MCF 10A (cell line): ENCODE data around the gene COL6A3. TPM values are rescaled to one million over a fixed set of nuclear protein-coding genes. Genes with fewer than 3 reads are reported as not detected.

Experiments used
- BruUV-seq: library from RNA; stranded (reverse); fragments of 400-500 nt; replicated peaks from 2 replicates; lab custom pipeline; 2021; lab: Mats Ljungman, UMichigan
- CTCF ChIA-PET: fragments of 300-600 bp; sonication (Branson Sonifier 250); formaldehyde crosslinking; extraction: SDS; loops from one replicate; lab custom pipeline; 2021; ENCODE audit warnings: antibody characterized with exemption, inconsistent platforms; lab: Yijun Ruan, JAX
- POLR2A ChIA-PET: fragments of 300-600, 350-650 bp; sonication (Branson Sonifier 250); formaldehyde crosslinking; extraction: SDS; loops from one replicate; lab custom pipeline; 2020; ENCODE audit warnings: antibody characterized with exemption, inconsistent platforms; lab: Yijun Ruan, JAX
- DNase-seq: peaks from one replicate; pipeline ENCODE4 v3.0.0-alpha.2; 2018; ENCODE audit not compliant: unreplicated experiment
- H3K27ac Mint-ChIP-seq: one replicate; pipeline ENCODE4 v1.8.0; 2022; ENCODE audit warnings: mild to moderate bottlenecking, low read depth, mixed read lengths; ENCODE audit not compliant: unreplicated experiment
- H3K27me3 Mint-ChIP-seq: one replicate; pipeline ENCODE4 v1.8.0; 2022; ENCODE audit warnings: mixed read lengths; ENCODE audit not compliant: insufficient read depth, unreplicated experiment
- H3K36me3 Mint-ChIP-seq: one replicate; pipeline ENCODE4 v1.8.0; 2022; ENCODE audit warnings: mild to moderate bottlenecking, moderate library complexity, mixed read lengths; ENCODE audit not compliant: insufficient read depth, unreplicated experiment
- H3K4me1 Mint-ChIP-seq: one replicate; pipeline ENCODE4 v1.8.0; 2022; ENCODE audit warnings: mixed read lengths; ENCODE audit not compliant: insufficient read depth, unreplicated experiment
- H3K4me3 Mint-ChIP-seq: one replicate; pipeline ENCODE4 v1.8.0; 2022; ENCODE audit warnings: mild to moderate bottlenecking, moderate library complexity, mixed read lengths; ENCODE audit not compliant: unreplicated experiment
- H3K9me3 Mint-ChIP-seq: one replicate; pipeline ENCODE4 v1.8.0; 2022; ENCODE audit warnings: mixed read lengths; ENCODE audit not compliant: unreplicated experiment
- CTCF ChIP-seq: fragments of 200-600 bp; IDR thresholded peaks from one replicate; pipeline ENCODE4 v1.8.0; 2022; ENCODE audit warnings: antibody characterized with exemption, mild to moderate bottlenecking; ENCODE audit not compliant: unreplicated experiment
- intact Hi-C: fragments of 100-400 bp; cut with micrococcal nuclease; formaldehyde crosslinking; loops from 2 replicates; pipeline ENCODE4 v1.14.1; 2022
- total RNA-seq: library from RNA; stranded (reverse); gene quantifications from 2 replicates; pipeline ENCODE4 v1.2.3, GENCODE V29; 2022

Gene COL6A3
- total RNA-seq, 1 experiment from 2014 or later: 0.19 TPM

- Mint-ChIP-seq H3K27ac (no peak overlapping the region), H3K27me3 (no peaks in the 10 kb centered on the region), H3K4me1 (peaks cover 40% of the 10 kb centered on the region), H3K9me3 (no peaks in the 10 kb centered on the region), H3K36me3 (no peaks in the 10 kb centered on the region), H3K4me3 (no peak overlapping the region)
- intact Hi-C loops: no loop called here
- ChIA-PET CTCF (interaction anchor here (0.7 to 1.1 kb wide), 2 partner anchors 136 to 263 kb away, joined by 3 to 4 read pairs; no protein-coding TSS in a partner anchor), POLR2A (no interaction called here)
- no peak for DNase-seq
- BruUV-seq: no TSS peak
- no peak for TF ChIP-seq CTCF
These were observed 22.1 kb upstream of the COL6A3 start for GRCh38 chr2:237435844-237436587.

DNA sequence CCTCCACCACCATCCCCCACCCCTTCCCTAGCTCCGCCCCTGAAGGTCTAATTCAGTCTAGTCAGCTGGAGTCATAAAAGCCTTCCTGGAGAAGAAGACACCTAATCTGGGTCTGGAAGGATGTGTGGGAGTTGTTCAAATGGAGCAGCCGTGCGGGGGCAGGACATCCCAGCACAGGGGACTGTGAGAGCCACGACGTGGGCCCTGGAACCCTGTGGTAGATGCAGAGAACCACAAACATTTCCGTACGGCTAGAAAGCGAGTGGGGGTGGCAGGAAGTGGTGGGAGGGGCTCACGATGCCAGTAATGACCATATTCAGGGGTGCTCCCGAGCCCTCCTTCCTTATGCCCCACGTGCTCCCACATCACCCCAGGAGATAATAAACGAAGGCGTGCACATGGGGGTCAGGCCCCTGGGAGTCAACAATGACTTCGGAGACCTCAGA is 20.9 kb upstream of the COL6A3 start:
- no peak for TF ChIP-seq CTCF
- POLR2A ChIA-PET: no interaction called here
- intact Hi-C loops: no loop called here

DNA sequence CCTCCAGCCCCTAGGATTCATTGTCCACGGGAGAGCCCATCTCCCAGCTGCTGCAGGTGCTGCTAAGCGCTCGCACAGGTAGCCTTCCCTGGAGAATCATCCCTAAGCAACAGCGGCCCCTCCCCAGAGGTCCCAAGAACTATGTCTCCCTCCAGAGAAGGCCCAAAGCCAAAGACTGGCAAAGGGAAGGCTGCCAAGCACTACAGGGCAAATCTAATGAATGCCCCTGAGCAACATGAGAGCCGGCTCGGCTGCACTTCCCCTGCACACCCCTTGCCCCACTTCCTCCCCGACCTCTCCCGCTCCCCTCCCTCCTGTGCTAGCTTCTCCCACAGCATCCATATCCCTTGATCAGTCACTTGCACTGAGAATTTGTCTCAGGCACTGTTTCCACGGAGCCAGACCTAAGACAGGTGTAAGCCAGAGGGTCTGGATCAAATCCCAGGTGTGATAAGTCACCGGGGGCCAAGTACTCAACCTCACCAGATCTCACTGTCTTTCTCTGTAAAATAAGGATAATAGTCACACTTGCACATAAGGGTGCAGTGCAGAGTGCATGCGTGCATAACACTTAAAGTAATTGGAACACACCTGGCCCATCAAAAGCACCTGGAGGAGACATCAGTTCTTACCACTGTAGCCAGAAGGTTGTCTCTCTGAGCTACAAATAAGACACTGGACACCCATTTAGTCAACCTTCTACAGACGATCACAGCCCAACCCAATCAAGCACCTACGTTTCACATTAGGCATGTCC is 20.1 kb upstream of the COL6A3 start:
- ChIA-PET CTCF (interaction anchor here (0.7 to 2.4 kb wide), 3 partner anchors 11 to 41 kb away, joined by 3 to 9 read pairs (median 4); no protein-coding TSS in a partner anchor), POLR2A (no interaction called here)
- Mint-ChIP-seq H3K4me1 (peaks cover 40% of the 10 kb centered on the region), H3K9me3 (no peaks in the 10 kb centered on the region), H3K4me3 (no peak overlapping the region), H3K27ac (peak overlapping the region; percentile 55), H3K36me3 (no peaks in the 10 kb centered on the region), H3K27me3 (no peaks in the 10 kb centered on the region)
- no peak for TF ChIP-seq CTCF
- DNase-seq: no peak
- intact Hi-C loops: no loop called here
- BruUV-seq: no TSS peak

More for the DNA sequence above, 20.9 kb upstream of the COL6A3 start:
- H3K4me1 Mint-ChIP-seq: peaks cover 40% of the 10 kb centered on the region
- H3K36me3 Mint-ChIP-seq: no peaks in the 10 kb centered on the region
- CTCF ChIA-PET: interaction anchor here (0.8 to 2.4 kb wide), 3 partner anchors 14 to 137 kb away, joined by 3 to 9 read pairs (median 4); no protein-coding TSS in a partner anchor
- peak; percentile 66 for DNase-seq
- H3K27ac Mint-ChIP-seq: peak overlapping the region; percentile 55
- H3K9me3 Mint-ChIP-seq: no peaks in the 10 kb centered on the region
- no peaks in the 10 kb centered on the region for H3K27me3 Mint-ChIP-seq
- no peak overlapping the region for H3K4me3 Mint-ChIP-seq
- BruUV-seq: no TSS peak
